ENCODE data around the gene E2F1. TPM values are rescaled to one million over a fixed set of nuclear protein-coding genes. Genes with fewer than 3 reads are reported as not detected.
A peak's percentile ranks its signal among the peaks of the same experiment; 100 is the strongest.

E2F1 gene
- total RNA-seq, 1 donor from 2014 or later, result 3.9 TPM

DNA sequence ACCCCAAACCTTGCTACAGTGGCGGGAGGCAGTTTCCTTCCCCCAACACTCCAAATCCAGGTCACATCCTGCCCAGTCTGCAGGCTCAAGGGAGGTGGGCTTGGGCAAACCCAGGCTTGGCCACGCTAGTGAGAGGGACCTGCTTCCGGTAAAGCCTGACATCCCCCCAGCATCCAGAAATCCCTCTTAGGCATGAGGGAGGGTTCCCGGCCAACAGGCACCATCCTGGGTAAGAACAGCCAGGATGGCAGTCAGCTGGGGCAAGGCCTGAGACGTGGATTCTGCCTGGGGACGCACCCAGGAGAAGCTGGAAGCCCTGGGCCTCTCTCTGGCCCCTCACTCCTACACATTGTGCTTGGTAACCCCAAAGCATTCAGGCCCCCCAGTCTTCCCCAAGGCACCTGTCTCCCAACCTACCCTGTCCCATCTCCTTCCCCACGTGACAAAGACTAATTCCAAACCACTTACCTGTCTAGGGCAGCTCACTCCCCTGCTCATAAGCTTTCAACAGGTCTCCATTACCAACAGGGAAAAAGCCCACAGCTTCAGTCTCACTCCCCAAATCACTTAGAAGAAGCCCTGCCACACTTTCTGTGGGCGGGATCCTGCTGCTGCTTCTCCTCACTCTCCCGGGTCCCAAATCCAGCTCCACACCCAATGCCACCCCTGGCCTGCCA, 22.0 kb downstream of the E2F1 start:
- Histone ChIP-seq H3K9me3 (no peaks in the 10 kb centered on the region), H3K27me3 (ENCODE audit: low read depth) (no peaks in the 10 kb centered on the region), H3K4me3 (peak overlapping the region; percentile 88), H3K4me1 (peaks cover 49% of the 10 kb centered on the region), H3K27ac (peak overlapping the region; percentile 88), H3K36me3 (peaks cover 20% of the 10 kb centered on the region)
- intact Hi-C loops (cut with DNase I), result no loop called here
- no peak for DNase-seq
- no peak for ATAC-seq
- no peak for TF ChIP-seq CTCF (IDR thresholded peaks at IDR 0.05)

- H3K9me3 ChIP-seq, result no peaks in the 10 kb centered on the region
- TF ChIP-seq CTCF (IDR thresholded peaks at IDR 0.05), result no peak
- peak overlapping the region; percentile 88 for H3K4me3 ChIP-seq
- H3K27me3 ChIP-seq (ENCODE audit: low read depth), result no peaks in the 10 kb centered on the region
- peaks cover 47% of the 10 kb centered on the region for H3K4me1 ChIP-seq
- H3K27ac ChIP-seq, result peak overlapping the region; percentile 88
- DNase-seq (peak; percentile 94), ATAC-seq (peak; percentile 77 to 80)
- intact Hi-C loops (cut with DNase I), result no loop called here
- peaks cover 19% of the 10 kb centered on the region for H3K36me3 ChIP-seq
Measured at GRCh38 chr20:33663161-33664084, 22.8 kb downstream of the E2F1 start.

DNA sequence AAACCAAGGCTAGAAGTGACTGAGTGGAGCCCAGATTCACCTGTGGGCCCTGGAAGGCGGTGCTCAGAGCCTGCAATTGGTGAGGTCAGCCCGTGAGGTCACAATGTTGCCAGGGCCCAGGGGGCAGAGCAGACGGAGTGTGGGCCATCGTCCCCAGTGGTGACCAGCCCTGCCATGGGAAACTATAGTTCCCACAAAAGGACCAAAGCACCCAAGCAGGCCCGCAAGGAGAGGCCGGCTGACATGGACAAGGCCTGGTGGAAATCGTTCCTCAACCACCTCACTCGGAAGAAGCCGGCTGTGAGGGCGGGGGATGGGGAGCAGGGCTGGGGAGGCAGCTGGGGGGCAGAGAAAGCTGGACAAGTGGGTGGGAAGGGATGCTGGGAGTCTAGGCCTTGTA, 24.0 kb downstream of the E2F1 start, which contains the start of gene C20orf144:
Gene C20orf144 (plus strand): TSS at position 156 of the 400 bp plus-strand sequence. CDS start 19 bp downstream, at position 175.
- intact Hi-C loops (cut with DNase I), result no loop called here
- Histone ChIP-seq H3K4me3 (peak within 1 kb of the TSS; percentile 88), H3K9me3 (no peaks in the 10 kb centered on the region), H3K27ac (peak within 1 kb of the TSS; percentile 88), H3K36me3 (peaks cover 24% of the 10 kb centered on the region), H3K4me1 (peaks cover 35% of the 10 kb centered on the region), H3K27me3 (ENCODE audit: low read depth) (no peaks in the 10 kb centered on the region)
- ATAC-seq, result no peak
- TF ChIP-seq CTCF (IDR thresholded peaks at IDR 0.05), result no peak
- peak; percentile 47 for DNase-seq

GRCh38 chr20:33660685-33661058, 25.5 kb downstream of the E2F1 start:
- intact Hi-C loops (cut with DNase I), result no loop called here
- ATAC-seq (no peak), DNase-seq (peak; percentile 25)
- no peaks in the 10 kb centered on the region for H3K27me3 ChIP-seq (ENCODE audit: low read depth)
- H3K27ac ChIP-seq, result no peak overlapping the region
- peaks cover 24% of the 10 kb centered on the region for H3K36me3 ChIP-seq
- H3K9me3 ChIP-seq, result no peaks in the 10 kb centered on the region
- TF ChIP-seq CTCF (IDR thresholded peaks at IDR 0.05), result no peak
- H3K4me3 ChIP-seq, result no peak overlapping the region
- peaks cover 24% of the 10 kb centered on the region for H3K4me1 ChIP-seq

- H3K4me1 ChIP-seq, result peaks cover 19% of the 10 kb centered on the region
- intact Hi-C loops (cut with DNase I), result no loop called here
- no peak for TF ChIP-seq CTCF (IDR thresholded peaks at IDR 0.05)
- DNase-seq (peak; percentile 42), ATAC-seq (no peak)
- no peaks in the 10 kb centered on the region for H3K27me3 ChIP-seq (ENCODE audit: low read depth)
- H3K27ac ChIP-seq, result no peak overlapping the region
- no peak overlapping the region for H3K4me3 ChIP-seq
- H3K36me3 ChIP-seq, result peaks cover 24% of the 10 kb centered on the region
- no peaks in the 10 kb centered on the region for H3K9me3 ChIP-seq
Measured at GRCh38 chr20:33660035-33660684, 26.0 kb downstream of the E2F1 start.

Measured in lower lobe of right lung (tissue), 2 donors.